Bronchial epithelial cell (primary cell): ENCODE measurements around the gene RUNX2. TPM values are rescaled to one million over a fixed set of nuclear protein-coding genes. Genes with fewer than 3 reads are reported as not detected.
"Not testable (repeated sequence)": the region's sequence is repeated elsewhere in the genome, so short reads cannot be mapped to it uniquely, and the experiment has no call there.

Experiments used
- DNase-seq: peaks from one replicate; pipeline ENCODE4 v3.0.0-alpha.2; 2010; ENCODE audit warnings: low read depth
- FAIRE-seq: peaks from 2 replicates; lab custom pipeline; 2011; peaks lifted over from hg19 to GRCh38; lab: Jason Lieb, UNC
- H3K27me3 ChIP-seq: 2 replicates; pipeline ENCODE4 v1.5.1; 2011; ENCODE audit warnings: low read length; ENCODE audit not compliant: control insufficient read depth, insufficient read depth
- H3K36me3 ChIP-seq: 2 replicates; pipeline ENCODE4 v1.5.1; 2011; ENCODE audit warnings: low read length; ENCODE audit not compliant: control insufficient read depth, insufficient read depth
- H3K4me3 ChIP-seq: 2 replicates; pipeline ENCODE4 v1.5.1; 2011; ENCODE audit warnings: mild to moderate bottlenecking, low read depth, low read length, control low read depth
- total RNA-seq: library from RNA; depleted of rRNA; stranded (reverse); fragments of >200 nt; gene quantifications from 2 replicates; pipeline ENCODE4 v1.2.1, GENCODE V29; 2014
- TF ChIP-seq, protein P1 (sequence below): IDR thresholded peaks from 2 replicates; pipeline ENCODE4 v1.5.1; 2011; ENCODE audit warnings: mild to moderate bottlenecking, moderate library complexity, low read length, control low read depth, inconsistent platforms; ENCODE audit not compliant: insufficient read depth, severe bottlenecking

The RUNX2 gene
- total RNA-seq, 1 donor from 2014 or later, result 0.79 TPM

DNA sequence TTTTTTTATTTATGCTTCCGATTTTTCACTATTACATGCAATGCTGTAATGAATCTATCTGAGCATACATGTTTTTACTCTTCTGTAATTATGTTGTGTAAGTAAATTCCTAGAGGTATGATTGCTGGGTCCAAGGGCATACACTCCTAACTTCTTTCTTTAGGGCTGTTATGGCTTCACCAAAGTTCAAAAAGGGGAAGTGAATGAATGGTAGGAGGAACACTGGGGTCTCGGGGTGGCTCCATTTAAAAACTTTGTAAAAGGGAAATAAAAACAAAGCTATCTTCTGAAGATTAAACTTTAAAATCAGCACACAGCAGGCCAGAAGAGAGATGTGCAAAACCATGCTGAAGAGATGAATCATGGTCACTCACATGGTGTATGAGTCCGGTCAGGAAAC lies 338.7 kb downstream of the RUNX2 start:
- TF ChIP-seq, protein P1, sequence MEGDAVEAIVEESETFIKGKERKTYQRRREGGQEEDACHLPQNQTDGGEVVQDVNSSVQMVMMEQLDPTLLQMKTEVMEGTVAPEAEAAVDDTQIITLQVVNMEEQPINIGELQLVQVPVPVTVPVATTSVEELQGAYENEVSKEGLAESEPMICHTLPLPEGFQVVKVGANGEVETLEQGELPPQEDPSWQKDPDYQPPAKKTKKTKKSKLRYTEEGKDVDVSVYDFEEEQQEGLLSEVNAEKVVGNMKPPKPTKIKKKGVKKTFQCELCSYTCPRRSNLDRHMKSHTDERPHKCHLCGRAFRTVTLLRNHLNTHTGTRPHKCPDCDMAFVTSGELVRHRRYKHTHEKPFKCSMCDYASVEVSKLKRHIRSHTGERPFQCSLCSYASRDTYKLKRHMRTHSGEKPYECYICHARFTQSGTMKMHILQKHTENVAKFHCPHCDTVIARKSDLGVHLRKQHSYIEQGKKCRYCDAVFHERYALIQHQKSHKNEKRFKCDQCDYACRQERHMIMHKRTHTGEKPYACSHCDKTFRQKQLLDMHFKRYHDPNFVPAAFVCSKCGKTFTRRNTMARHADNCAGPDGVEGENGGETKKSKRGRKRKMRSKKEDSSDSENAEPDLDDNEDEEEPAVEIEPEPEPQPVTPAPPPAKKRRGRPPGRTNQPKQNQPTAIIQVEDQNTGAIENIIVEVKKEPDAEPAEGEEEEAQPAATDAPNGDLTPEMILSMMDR, result no peak
- DNase-seq (no peak), FAIRE-seq (no peak)
- H3K27me3 ChIP-seq, result no peaks in the 10 kb centered on the region
- no peaks in the 10 kb centered on the region for H3K36me3 ChIP-seq
- no peak overlapping the region for H3K4me3 ChIP-seq

DNA sequence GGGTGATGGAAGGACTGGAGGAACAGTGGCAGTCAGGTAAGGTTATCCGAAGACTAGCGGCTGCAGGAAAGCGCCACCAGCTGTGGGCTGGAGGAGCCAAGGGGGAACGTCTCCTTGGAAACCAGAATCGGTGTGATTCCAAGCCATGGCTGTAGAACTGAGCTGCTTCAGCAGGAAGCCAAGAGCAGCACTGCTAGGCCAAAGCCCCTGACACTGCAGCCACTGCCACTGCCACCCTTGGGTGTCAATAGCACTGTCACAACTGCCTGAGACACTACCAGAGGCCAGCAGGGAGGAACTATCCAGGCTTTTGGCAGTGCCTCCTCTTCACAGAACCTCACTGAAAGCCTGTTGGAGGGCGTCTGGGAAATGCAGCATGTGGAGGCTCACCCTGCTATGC lies 339.2 kb downstream of the RUNX2 start:
- no peak overlapping the region for H3K4me3 ChIP-seq
- H3K36me3 ChIP-seq, result no peaks in the 10 kb centered on the region
- no peak for DNase-seq
- TF ChIP-seq, protein P1, result no peak
- FAIRE-seq, result no peak
- H3K27me3 ChIP-seq, result no peaks in the 10 kb centered on the region

DNA sequence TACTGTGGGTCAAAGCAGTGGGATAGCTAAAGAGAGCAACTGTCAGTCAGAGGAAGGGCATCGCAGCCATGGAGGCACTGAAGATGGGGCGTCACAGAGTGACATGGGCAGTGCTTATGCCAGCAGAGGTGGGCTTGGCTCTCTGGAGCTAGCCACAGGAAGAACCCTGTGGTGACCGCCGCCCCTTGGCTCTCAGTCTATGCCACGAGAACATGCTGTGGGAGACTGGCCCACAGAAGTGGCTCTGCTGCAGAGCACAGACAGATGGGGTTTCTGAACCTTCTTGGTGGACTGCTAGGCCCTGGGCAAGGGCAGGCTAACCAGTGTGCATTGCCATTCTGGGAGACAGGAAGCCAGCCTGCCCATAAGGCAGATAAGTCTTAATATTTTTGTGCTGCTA lies 339.6 kb downstream of the RUNX2 start:
- no peaks in the 10 kb centered on the region for H3K36me3 ChIP-seq
- DNase-seq, result no peak
- no peak overlapping the region for H3K4me3 ChIP-seq
- TF ChIP-seq, protein P1, result no peak
- FAIRE-seq, result no peak
- no peaks in the 10 kb centered on the region for H3K27me3 ChIP-seq

DNA sequence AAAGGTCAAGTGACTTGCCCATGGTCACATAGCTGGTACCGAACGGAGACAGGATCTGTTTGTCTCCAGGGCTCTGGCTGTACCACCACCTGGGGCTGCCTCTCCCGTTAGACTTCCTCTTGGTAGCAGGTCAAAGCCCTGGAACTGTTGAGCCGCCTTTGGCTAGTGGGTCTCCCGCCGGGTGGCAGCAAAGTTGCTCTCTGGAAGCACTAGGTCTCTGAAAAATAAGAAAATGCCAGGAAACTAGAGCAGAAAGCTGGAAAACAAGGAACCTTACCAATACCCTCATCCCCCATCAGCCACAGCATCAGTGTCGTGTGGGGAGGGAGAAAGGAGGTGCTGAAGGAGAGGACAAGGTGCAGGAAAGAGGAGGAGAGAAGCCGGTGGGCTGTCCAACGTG lies 340.6 kb downstream of the RUNX2 start:
- FAIRE-seq (no peak), DNase-seq (no peak)
- H3K4me3 ChIP-seq, result no peak overlapping the region
- H3K27me3 ChIP-seq, result no peaks in the 10 kb centered on the region
- TF ChIP-seq, protein P1, result no peak
- H3K36me3 ChIP-seq, result no peaks in the 10 kb centered on the region

DNA sequence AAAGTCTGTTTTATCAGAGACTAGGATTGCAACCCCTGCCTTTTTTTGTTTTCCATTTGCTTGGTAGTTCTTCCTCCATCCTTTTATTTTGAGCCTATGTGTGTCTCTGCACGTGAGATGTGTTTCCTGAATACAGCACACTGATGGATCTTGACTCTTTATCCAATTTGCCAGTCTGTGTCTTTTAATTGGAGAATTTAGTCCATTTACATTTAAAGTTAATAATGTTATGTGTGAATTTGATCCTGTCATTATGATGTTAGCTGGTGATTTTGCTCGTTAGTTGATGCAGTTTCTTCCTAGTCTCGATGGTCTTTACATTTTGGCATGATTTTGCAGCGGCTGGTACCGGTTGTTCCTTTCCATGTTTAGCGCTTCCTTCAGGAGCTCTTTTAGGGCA lies 345.0 kb downstream of the RUNX2 start:
- DNase-seq, H3K4me3 ChIP-seq, FAIRE-seq, H3K36me3 ChIP-seq, H3K27me3 ChIP-seq: not testable (repeated sequence)

DNA sequence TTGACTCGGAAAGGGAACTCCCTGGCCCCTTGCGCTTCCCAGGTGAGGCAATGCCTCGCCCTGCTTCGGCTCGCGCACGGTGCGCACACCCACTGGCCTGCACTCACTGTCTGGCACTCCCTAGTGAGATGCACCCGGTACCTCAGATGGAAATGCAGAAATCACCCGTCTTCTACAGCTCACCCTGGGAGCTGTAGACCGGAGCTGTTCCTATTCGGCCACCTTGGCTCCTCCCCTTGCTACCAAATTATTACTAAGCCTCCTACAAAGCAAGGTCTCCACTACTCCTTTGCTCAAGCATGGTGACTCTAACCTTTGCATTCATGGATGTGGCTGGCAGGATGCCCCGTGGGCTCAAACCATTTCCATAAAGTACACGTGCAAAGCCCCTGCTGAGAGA lies 347.0 kb downstream of the RUNX2 start:
- not testable (repeated sequence) for H3K27me3 ChIP-seq, H3K4me3 ChIP-seq, H3K36me3 ChIP-seq, FAIRE-seq
- DNase-seq, result peak; percentile 67

DNA sequence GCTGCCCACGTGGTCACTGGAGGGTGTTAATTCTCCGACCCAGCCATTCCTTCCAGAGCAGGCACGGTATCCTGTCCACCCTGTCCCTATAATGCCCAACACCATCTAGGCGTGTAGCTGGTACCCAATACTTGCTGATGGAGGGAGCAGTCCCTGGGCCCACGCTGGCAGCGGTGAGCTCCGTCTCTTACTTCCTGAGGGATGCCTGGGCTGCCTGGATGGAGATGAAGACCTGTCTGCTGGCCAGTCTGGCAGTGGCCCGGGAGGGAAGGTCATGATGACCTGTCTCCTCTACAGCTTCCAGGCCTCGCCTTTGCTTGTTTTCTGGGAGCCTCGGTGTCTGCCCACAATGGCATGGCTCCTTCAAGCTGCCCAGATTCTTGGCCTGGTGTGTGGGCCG lies 347.5 kb downstream of the RUNX2 start:
- Histone ChIP-seq H3K36me3 (no peaks in the 10 kb centered on the region), H3K27me3 (no peaks in the 10 kb centered on the region), H3K4me3 (no peak overlapping the region)
- TF ChIP-seq, protein P1, result no peak
- no peak for FAIRE-seq
- DNase-seq, result no peak
